ENCODE measurements around the gene VRK1.

Gene VRK1

DNA sequence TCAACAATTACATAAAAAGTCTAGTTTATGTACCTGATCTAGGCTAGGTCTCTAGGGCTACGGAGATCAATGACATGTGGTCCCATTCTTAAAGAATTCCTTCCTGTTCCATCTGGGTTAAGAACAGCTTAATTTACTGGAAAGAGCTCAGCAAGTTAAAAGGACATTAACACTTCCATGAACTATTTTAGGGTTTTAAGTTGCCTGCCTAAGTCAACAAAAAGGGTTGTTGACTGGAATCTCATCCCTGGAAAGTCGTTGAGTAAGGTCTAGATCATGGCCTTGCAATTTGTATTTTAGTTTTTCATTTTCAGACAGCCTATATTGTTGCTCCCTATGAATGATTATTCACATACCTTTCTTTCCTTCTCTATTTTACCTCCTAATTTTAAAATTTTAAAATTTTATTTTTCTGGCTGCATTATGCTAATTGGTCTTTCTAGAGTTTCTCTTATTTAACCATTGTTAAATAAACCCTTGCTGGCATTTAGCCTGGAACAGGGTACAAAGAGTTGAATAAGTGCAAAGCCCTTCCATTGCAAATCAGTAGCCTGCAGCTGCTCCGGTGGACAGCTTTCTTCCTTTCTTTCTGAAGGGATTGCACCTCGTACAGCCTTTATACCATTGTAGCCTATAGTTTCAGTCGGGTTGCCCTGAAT, 66.3 kb downstream of the VRK1 start:
- H3K4me2 ChIP-seq (ENCODE audit: low read depth, low read length, poor library complexity, severe bottlenecking), result no peak overlapping the region
- H3K4me3 ChIP-seq (ENCODE audit: insufficient read depth, low read length, poor library complexity, severe bottlenecking), result no peak overlapping the region
- no peak overlapping the region for H3K9ac ChIP-seq (ENCODE audit: low read length)
- H3K27me3 ChIP-seq (ENCODE audit: low read length), result no peaks in the 10 kb centered on the region
- H2AFZ ChIP-seq (ENCODE audit: low read depth, low read length, severe bottlenecking), result no peak overlapping the region
- no peak overlapping the region for H3K27ac ChIP-seq (ENCODE audit: low read depth, low read length)
- H3K79me2 ChIP-seq (ENCODE audit: insufficient read depth, low read length), result peaks cover 3% of the 10 kb centered on the region; the same call in 1 of the 2 replicates
- peaks cover 34% of the 10 kb centered on the region for H3K36me3 ChIP-seq (ENCODE audit: low read length)
- no peaks in the 10 kb centered on the region for H3K9me2 ChIP-seq (replicated peaks; ENCODE audit: insufficient read depth, low read length)
- TF ChIP-seq EZH2phosphoT487 (conservative IDR thresholded peaks at IDR 0.05; ENCODE audit: low read length), result no peak
- TF ChIP-seq, protein P1, sequence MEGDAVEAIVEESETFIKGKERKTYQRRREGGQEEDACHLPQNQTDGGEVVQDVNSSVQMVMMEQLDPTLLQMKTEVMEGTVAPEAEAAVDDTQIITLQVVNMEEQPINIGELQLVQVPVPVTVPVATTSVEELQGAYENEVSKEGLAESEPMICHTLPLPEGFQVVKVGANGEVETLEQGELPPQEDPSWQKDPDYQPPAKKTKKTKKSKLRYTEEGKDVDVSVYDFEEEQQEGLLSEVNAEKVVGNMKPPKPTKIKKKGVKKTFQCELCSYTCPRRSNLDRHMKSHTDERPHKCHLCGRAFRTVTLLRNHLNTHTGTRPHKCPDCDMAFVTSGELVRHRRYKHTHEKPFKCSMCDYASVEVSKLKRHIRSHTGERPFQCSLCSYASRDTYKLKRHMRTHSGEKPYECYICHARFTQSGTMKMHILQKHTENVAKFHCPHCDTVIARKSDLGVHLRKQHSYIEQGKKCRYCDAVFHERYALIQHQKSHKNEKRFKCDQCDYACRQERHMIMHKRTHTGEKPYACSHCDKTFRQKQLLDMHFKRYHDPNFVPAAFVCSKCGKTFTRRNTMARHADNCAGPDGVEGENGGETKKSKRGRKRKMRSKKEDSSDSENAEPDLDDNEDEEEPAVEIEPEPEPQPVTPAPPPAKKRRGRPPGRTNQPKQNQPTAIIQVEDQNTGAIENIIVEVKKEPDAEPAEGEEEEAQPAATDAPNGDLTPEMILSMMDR (IDR thresholded peaks at IDR 0.05; ENCODE audit: insufficient read depth, low read length, poor library complexity, severe bottlenecking), result no peak
- H3F3A ChIP-seq (ENCODE audit: insufficient read depth), result peaks cover 3% of the 10 kb centered on the region; the same call in 1 of the 2 replicates
- H3K9me3 ChIP-seq (ENCODE audit: insufficient read depth, low read length), result no peaks in the 10 kb centered on the region
- no peaks in the 10 kb centered on the region; the same call in 1 of the 2 replicates for H4K20me1 ChIP-seq (ENCODE audit: low read depth, low read length)

DNA sequence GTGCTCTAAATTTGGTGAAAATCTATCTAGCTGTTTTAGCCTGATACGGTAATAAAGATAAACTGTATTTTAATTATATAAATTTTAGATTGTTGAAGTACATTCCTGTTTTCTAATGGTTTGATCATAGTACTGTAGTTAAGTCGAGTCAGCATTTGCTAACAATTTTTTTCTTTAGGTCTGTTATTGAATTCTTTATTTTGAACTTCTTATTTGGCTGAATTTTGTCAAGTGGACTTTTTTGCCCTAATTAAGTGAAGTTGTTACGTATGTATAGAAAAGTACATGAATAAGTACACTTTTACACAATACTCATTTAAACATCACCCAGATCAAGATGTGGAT, 66.8 kb downstream of the VRK1 start:
- peaks cover under 1% of the 10 kb centered on the region; the same call in 1 of the 2 replicates for H3K79me2 ChIP-seq (ENCODE audit: insufficient read depth, low read length)
- no peaks in the 10 kb centered on the region for H3K9me3 ChIP-seq (ENCODE audit: insufficient read depth, low read length)
- peaks cover 3% of the 10 kb centered on the region; the same call in 1 of the 2 replicates for H3F3A ChIP-seq (ENCODE audit: insufficient read depth)
- H4K20me1 ChIP-seq (ENCODE audit: low read depth, low read length), result no peaks in the 10 kb centered on the region; the same call in 1 of the 2 replicates
- no peak overlapping the region for H2AFZ ChIP-seq (ENCODE audit: low read depth, low read length, severe bottlenecking)
- no peak overlapping the region for H3K4me2 ChIP-seq (ENCODE audit: low read depth, low read length, poor library complexity, severe bottlenecking)
- TF ChIP-seq, protein P1 (IDR thresholded peaks at IDR 0.05; ENCODE audit: insufficient read depth, low read length, poor library complexity, severe bottlenecking), result no peak
- TF ChIP-seq EZH2phosphoT487 (conservative IDR thresholded peaks at IDR 0.05; ENCODE audit: low read length), result no peak
- no peaks in the 10 kb centered on the region for H3K9me2 ChIP-seq (replicated peaks; ENCODE audit: insufficient read depth, low read length)
- no peaks in the 10 kb centered on the region for H3K27me3 ChIP-seq (ENCODE audit: low read length)
- no peak overlapping the region for H3K27ac ChIP-seq (ENCODE audit: low read depth, low read length)
- H3K9ac ChIP-seq (ENCODE audit: low read length), result no peak overlapping the region
- H3K4me3 ChIP-seq (ENCODE audit: insufficient read depth, low read length, poor library complexity, severe bottlenecking), result no peak overlapping the region
- H3K36me3 ChIP-seq (ENCODE audit: low read length), result peaks cover 29% of the 10 kb centered on the region

DNA sequence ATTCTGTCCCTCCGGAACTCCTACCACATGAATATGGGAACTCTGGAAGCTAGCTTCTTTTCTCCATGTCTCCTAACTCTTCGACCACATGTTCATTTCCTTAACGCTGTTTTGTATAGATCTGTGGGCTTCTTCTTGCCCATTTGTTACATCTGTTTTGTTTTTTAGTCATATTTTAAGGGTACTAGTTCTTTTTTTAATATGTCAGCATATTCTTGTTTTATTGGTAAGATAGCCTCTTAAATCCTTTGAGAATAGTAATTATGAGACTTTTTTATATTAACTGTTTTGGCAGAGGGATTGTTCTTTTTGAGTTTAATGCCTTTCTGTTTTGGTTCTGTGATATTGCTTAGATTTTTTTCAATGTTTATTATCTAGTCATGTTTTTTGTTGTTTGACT, 70.5 kb downstream of the VRK1 start:
- H3K36me3 ChIP-seq (ENCODE audit: low read length), result peaks cover 18% of the 10 kb centered on the region
- H3K4me2 ChIP-seq (ENCODE audit: low read depth, low read length, poor library complexity, severe bottlenecking), result no peak overlapping the region
- H3F3A ChIP-seq (ENCODE audit: insufficient read depth), result no peaks in the 10 kb centered on the region
- no peaks in the 10 kb centered on the region for H3K9me2 ChIP-seq (replicated peaks; ENCODE audit: insufficient read depth, low read length)
- no peak overlapping the region for H3K9ac ChIP-seq (ENCODE audit: low read length)
- H2AFZ ChIP-seq (ENCODE audit: low read depth, low read length, severe bottlenecking), result no peak overlapping the region
- H3K27ac ChIP-seq (ENCODE audit: low read depth, low read length), result no peak overlapping the region
- H3K27me3 ChIP-seq (ENCODE audit: low read length), result no peaks in the 10 kb centered on the region
- H3K4me3 ChIP-seq (ENCODE audit: insufficient read depth, low read length, poor library complexity, severe bottlenecking), result no peak overlapping the region
- H4K20me1 ChIP-seq (ENCODE audit: low read depth, low read length), result no peaks in the 10 kb centered on the region
- H3K9me3 ChIP-seq (ENCODE audit: insufficient read depth, low read length), result no peaks in the 10 kb centered on the region
- TF ChIP-seq, protein P1 (IDR thresholded peaks at IDR 0.05; ENCODE audit: insufficient read depth, low read length, poor library complexity, severe bottlenecking), result no peak
- TF ChIP-seq EZH2phosphoT487 (conservative IDR thresholded peaks at IDR 0.05; ENCODE audit: low read length), result no peak
- H3K79me2 ChIP-seq (ENCODE audit: insufficient read depth, low read length), result no peaks in the 10 kb centered on the region; the same call in 1 of the 2 replicates
